RWPE1 (cell line): ENCODE data around the gene GPR55.

Experiments used
- CTCF ChIA-PET: fragments of 350-600 bp; sonication (Branson Sonifier 250); formaldehyde crosslinking; extraction: SDS; loops from one replicate; lab custom pipeline; 2021; lab: Yijun Ruan, JAX
- POLR2A ChIA-PET: fragments of 400-600 bp; formaldehyde crosslinking; extraction: SDS; loops from one replicate; lab custom pipeline; 2020; ENCODE audit warnings: antibody characterized with exemption; ENCODE audit not compliant: low non-redundant PET; lab: Yijun Ruan, JAX
- DNase-seq: peaks from one replicate; pipeline ENCODE4 v3.0.0; 2012; ENCODE audit warnings: low spot score
- H3K27ac ChIP-seq: fragments of 450-650 bp; 2 replicates; pipeline ENCODE4 v1.5.1; 2017
- TF ChIP-seq, protein P1 (sequence below): fragments of 450-650 bp; conservative IDR thresholded peaks from 2 replicates; pipeline ENCODE4 v1.5.1; 2017; ENCODE audit warnings: low read depth, mild to moderate bottlenecking

Gene GPR55

DNA sequence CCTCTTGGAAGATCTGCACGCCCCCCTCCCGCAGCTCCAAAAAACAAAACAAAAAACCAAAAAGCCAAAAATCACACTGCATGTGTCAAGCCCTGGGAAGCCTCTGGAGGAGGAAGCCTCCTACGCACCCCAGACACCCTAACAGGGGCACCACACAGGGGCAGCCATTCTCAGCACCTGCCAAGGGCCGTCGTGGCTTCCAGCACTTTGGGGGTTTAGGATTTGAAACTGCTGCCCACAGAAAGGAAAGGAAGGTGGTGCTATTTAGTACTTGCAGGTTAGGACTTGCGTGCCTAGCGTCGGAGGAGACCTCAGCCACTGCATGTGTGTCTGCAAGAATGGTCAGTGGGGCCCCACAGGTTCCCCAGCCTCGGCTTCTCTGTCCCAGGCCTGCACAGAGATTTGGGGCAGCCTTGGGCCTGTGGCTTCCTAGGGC, 419 bp upstream of the GPR55 start:
- POLR2A ChIA-PET, result no interaction called here
- H3K27ac ChIP-seq, result no peak overlapping the region

DNA sequence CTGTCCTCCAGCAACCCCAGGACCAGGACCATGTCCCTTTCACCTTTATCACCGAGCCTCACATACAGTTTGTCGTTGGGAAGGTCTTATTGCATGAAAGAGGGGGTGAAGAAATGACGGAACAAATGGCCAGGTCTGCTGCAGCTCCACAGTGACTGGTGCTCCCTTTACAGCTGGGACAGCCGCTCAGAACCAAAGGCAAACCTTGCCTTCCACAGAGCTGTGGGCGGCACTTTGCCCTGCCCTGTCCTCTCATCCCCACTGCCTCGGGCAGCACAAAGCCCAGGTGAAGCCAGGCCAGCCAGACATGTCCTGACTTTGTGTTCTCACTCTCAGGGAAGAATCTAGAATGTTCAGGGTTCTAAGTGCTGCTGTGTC, 961 bp downstream of the GPR55 start:
- TF ChIP-seq, protein P1, sequence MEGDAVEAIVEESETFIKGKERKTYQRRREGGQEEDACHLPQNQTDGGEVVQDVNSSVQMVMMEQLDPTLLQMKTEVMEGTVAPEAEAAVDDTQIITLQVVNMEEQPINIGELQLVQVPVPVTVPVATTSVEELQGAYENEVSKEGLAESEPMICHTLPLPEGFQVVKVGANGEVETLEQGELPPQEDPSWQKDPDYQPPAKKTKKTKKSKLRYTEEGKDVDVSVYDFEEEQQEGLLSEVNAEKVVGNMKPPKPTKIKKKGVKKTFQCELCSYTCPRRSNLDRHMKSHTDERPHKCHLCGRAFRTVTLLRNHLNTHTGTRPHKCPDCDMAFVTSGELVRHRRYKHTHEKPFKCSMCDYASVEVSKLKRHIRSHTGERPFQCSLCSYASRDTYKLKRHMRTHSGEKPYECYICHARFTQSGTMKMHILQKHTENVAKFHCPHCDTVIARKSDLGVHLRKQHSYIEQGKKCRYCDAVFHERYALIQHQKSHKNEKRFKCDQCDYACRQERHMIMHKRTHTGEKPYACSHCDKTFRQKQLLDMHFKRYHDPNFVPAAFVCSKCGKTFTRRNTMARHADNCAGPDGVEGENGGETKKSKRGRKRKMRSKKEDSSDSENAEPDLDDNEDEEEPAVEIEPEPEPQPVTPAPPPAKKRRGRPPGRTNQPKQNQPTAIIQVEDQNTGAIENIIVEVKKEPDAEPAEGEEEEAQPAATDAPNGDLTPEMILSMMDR, result no peak
- ChIA-PET POLR2A (no interaction called here), CTCF (interaction anchor here (0.7 kb wide), 1 partner anchor 14 kb away, joined by 3 read pairs; no protein-coding TSS in a partner anchor)
- H3K27ac ChIP-seq, result no peak overlapping the region
- DNase-seq, result no peak

More for the DNA sequence above, 419 bp upstream of the GPR55 start:
- TF ChIP-seq, protein P1, result no peak
- CTCF ChIA-PET, result interaction anchor here (0.6 kb wide), 3 partner anchors 76 to 1427 kb away, joined by 3 to 4 read pairs (median 3); no protein-coding TSS in a partner anchor
- no peak for DNase-seq

GRCh38 chr2:230922951-230923717, 1.9 kb downstream of the GPR55 start:
- ChIA-PET POLR2A (no interaction called here), CTCF (no interaction called here)
- TF ChIP-seq, protein P1, result no peak
- no peak for DNase-seq
- no peak overlapping the region for H3K27ac ChIP-seq

DNA sequence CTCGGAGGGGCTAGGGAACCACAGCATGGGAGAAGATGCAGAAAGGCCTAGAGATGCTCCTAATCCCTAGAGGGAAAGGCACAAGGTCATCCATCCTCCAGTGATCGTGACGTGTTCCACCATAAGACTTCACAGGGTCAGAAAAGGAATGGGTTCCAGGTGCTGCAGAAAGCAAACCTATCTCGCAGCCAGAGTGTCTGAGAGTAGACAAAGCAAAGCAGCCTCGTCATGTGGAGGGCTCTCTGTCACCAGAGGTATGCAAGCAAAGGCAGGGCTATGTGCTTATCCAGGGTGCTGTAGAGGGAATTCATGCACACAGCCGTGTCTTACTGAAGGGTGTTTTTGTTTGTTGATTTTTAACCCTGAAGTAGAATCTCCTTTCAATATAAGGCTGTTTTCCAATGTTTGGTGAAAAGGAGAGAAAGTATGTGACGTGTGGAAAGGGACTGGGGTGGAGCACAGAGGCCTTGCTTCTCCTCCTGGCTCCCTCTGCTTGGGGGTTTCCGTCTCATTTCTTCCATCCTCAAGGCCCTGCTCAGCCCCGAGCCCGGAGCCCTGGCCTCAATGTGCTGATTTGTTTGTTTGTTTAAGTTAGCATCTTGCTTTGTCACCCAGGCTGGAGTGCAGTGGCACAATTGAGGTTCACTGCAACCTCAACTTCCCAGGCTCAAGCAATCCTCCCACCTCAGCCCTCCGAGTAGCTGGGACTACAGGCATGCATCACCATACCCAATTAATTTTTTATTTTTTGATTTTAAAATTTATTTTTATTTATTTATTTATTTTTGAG, 3.0 kb downstream of the GPR55 start:
- H3K27ac ChIP-seq, result no peak overlapping the region
- no peak for DNase-seq
- TF ChIP-seq, protein P1, result no peak
- CTCF ChIA-PET, result no interaction called here
- POLR2A ChIA-PET, result no interaction called here

DNA sequence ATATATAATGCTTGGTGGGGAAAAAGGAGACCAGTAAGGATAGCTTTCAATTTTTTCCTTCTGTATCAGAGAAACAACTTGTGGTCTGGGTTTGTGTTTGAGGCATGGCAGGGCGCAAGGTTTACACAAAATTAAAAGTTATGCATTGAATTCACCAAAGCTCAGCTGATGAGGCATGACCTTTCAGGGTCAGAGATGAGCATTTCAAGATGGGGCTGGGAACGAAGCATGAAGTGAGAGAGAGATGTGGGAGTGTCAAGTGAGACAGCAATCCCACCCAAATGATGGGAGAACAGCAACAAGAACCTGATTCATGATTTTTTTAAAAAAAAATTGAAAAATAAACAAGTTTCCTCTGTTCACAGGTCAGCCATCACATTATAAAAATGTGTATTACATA, 4.9 kb downstream of the GPR55 start:
- H3K27ac ChIP-seq, result no peak overlapping the region
- CTCF ChIA-PET, result no interaction called here
- DNase-seq, result no peak
- TF ChIP-seq, protein P1, result no peak
- POLR2A ChIA-PET, result no interaction called here

DNA sequence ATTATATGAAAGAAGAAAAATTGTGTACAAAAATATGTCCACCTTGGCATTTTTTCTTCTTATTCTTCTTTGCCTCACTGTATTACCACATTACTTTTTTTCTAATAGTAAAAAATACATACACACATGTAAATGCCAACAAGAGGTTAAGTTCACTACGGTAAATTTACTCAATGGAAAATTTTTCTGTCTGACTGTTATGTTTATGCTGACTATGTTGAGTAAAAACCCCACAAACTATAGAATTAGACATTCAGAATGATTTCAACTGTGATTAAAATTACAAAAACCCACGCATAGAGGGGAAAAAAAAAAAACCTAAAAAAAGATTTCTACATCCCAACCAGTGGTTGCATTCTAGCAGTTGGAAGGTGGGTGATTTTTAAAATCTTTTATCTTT, 5.4 kb downstream of the GPR55 start:
- TF ChIP-seq, protein P1, result no peak
- DNase-seq, result no peak
- POLR2A ChIA-PET, result no interaction called here
- CTCF ChIA-PET, result no interaction called here
- no peak overlapping the region for H3K27ac ChIP-seq
